Panc1 (cell line): ENCODE results near the gene CDC14B. TPM values are rescaled to one million over a fixed set of nuclear protein-coding genes. Genes with fewer than 3 reads are reported as not detected.

Experiments used
- ATAC-seq: fragments of 200-7000 bp; cut with Tn5 transposase; 2 replicates; pipeline ENCODE4 v1.9.1; 2020; ENCODE audit warnings: mild to moderate bottlenecking, moderate library complexity
- BruUV-seq: library from RNA; stranded (reverse); fragments of 400-500 nt; replicated peaks from 2 replicates; lab custom pipeline; 2021; lab: Mats Ljungman, UMichigan
- CTCF ChIA-PET: fragments of 300-600 bp; sonication (Branson Sonifier 250); formaldehyde crosslinking; loops from one replicate; lab custom pipeline; 2022; ENCODE audit warnings: antibody characterized with exemption; lab: Charles Lee
- POLR2A ChIA-PET: fragments of 300-600 bp; sonication (Branson Sonifier 250); formaldehyde crosslinking; loops from one replicate; lab custom pipeline; 2022; ENCODE audit warnings: antibody characterized with exemption; lab: Charles Lee
- DNase-seq: peaks from one replicate; pipeline ENCODE4 v3.0.0-alpha.2; 2010; ENCODE audit warnings: low read depth, low spot score
- H3K27ac ChIP-seq: 2 replicates; pipeline ENCODE4 v1.5.1; 2011; ENCODE audit warnings: mild to moderate bottlenecking, low read length, inconsistent platforms
- H3K27me3 ChIP-seq: fragments of 200-500 bp; sonication (Bioruptor generic); 2 replicates; pipeline ENCODE4 v1.6.0; 2014; ENCODE audit warnings: low read length, inconsistent platforms; ENCODE audit not compliant: control insufficient read depth, insufficient read depth
- H3K36me3 ChIP-seq: fragments of 200-500 bp; sonication (Bioruptor generic); 2 replicates; pipeline ENCODE4 v1.5.1; 2014; ENCODE audit warnings: inconsistent platforms, mild to moderate bottlenecking, low read length, moderate library complexity; ENCODE audit not compliant: control insufficient read depth, insufficient read depth
- H3K4me1 ChIP-seq: 2 replicates; pipeline ENCODE4 v1.5.1; 2011; ENCODE audit warnings: inconsistent platforms, mild to moderate bottlenecking, low read length, moderate library complexity; ENCODE audit not compliant: control insufficient read depth, insufficient read depth
- H3K4me3 ChIP-seq, 2 experiments: 2 replicates each; pipeline ENCODE4 v1.5.1; 2011 to 2012; ENCODE audit warnings: low read depth in 2 of 2, low read length in 2 of 2, mild to moderate bottlenecking in 2 of 2, inconsistent platforms in 1 of 2, moderate library complexity in 1 of 2
- H3K9me3 ChIP-seq: fragments of 200-500 bp; sonication (Bioruptor generic); 2 replicates; pipeline ENCODE4 v1.5.1; 2014; ENCODE audit warnings: low read depth, mild to moderate bottlenecking, inconsistent platforms, low read length, moderate library complexity; ENCODE audit not compliant: control insufficient read depth, insufficient read depth
- POLR2AphosphoS5 ChIP-seq: IDR thresholded peaks from 2 replicates; pipeline ENCODE4 v1.6.1; 2012; ENCODE audit warnings: mild to moderate bottlenecking, low read depth, low read length, moderate library complexity
- SIN3A ChIP-seq: IDR thresholded peaks from 2 replicates; pipeline ENCODE4 v1.6.1; 2012; ENCODE audit warnings: low read depth, mild to moderate bottlenecking, low read length, moderate library complexity, borderline replicate concordance; ENCODE audit not compliant: insufficient read depth
- TCF7L2 ChIP-seq: IDR thresholded peaks from 2 replicates; pipeline ENCODE4 v1.6.1; 2011; ENCODE audit warnings: mild to moderate bottlenecking, low read depth, low read length, inconsistent platforms
- in situ Hi-C: cut with HindIII; loops from 2 replicates; pipeline ENCODE4 v1.10.0; 2016; ENCODE audit warnings: low sequenced_read_pairs, low pct_unique_long_range_greater_than_20kb
- intact Hi-C: fragments of 100-400 bp; cut with micrococcal nuclease; formaldehyde crosslinking; loops from one replicate; pipeline ENCODE4 v1.10.0; 2022; ENCODE audit not compliant: unreplicated experiment
- total RNA-seq: library from RNA; stranded (reverse); gene quantifications from one replicate; pipeline ENCODE4 v1.2.1, GENCODE V29; 2021; ENCODE audit not compliant: unreplicated experiment
- TF ChIP-seq, protein P1 (sequence below), 2 experiments: IDR thresholded peaks; 2 replicates each; pipeline ENCODE4 v1.6.1; 2011 to 2012; ENCODE audit warnings: low read depth in 2 of 2, control low read depth in 1 of 2, low read length in 1 of 2, mild to moderate bottlenecking in 1 of 2, moderate library complexity in 1 of 2; ENCODE audit not compliant: insufficient read depth in 1 of 2
- TF ChIP-seq, protein P2 (sequence below): fragments of 450-650 bp; IDR thresholded peaks from 2 replicates; pipeline ENCODE4 v1.5.1; 2017; ENCODE audit warnings: mild to moderate bottlenecking

The CDC14B gene
- total RNA-seq, 1 experiment from 2014 or later = 11.8 TPM

GRCh38 chr9:96498796-96499195, 120.8 kb downstream of the CDC14B start:
- TF ChIP-seq, protein P1, sequence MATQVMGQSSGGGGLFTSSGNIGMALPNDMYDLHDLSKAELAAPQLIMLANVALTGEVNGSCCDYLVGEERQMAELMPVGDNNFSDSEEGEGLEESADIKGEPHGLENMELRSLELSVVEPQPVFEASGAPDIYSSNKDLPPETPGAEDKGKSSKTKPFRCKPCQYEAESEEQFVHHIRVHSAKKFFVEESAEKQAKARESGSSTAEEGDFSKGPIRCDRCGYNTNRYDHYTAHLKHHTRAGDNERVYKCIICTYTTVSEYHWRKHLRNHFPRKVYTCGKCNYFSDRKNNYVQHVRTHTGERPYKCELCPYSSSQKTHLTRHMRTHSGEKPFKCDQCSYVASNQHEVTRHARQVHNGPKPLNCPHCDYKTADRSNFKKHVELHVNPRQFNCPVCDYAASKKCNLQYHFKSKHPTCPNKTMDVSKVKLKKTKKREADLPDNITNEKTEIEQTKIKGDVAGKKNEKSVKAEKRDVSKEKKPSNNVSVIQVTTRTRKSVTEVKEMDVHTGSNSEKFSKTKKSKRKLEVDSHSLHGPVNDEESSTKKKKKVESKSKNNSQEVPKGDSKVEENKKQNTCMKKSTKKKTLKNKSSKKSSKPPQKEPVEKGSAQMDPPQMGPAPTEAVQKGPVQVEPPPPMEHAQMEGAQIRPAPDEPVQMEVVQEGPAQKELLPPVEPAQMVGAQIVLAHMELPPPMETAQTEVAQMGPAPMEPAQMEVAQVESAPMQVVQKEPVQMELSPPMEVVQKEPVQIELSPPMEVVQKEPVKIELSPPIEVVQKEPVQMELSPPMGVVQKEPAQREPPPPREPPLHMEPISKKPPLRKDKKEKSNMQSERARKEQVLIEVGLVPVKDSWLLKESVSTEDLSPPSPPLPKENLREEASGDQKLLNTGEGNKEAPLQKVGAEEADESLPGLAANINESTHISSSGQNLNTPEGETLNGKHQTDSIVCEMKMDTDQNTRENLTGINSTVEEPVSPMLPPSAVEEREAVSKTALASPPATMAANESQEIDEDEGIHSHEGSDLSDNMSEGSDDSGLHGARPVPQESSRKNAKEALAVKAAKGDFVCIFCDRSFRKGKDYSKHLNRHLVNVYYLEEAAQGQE (IDR thresholded peaks at IDR 0.05; ENCODE audit: insufficient read depth in 1 of 2, low read depth in 2 of 2, low read length in 1 of 2) = no peak
- TF ChIP-seq TCF7L2 = no peak
- no peak for TF ChIP-seq SIN3A
- TF ChIP-seq, protein P2, sequence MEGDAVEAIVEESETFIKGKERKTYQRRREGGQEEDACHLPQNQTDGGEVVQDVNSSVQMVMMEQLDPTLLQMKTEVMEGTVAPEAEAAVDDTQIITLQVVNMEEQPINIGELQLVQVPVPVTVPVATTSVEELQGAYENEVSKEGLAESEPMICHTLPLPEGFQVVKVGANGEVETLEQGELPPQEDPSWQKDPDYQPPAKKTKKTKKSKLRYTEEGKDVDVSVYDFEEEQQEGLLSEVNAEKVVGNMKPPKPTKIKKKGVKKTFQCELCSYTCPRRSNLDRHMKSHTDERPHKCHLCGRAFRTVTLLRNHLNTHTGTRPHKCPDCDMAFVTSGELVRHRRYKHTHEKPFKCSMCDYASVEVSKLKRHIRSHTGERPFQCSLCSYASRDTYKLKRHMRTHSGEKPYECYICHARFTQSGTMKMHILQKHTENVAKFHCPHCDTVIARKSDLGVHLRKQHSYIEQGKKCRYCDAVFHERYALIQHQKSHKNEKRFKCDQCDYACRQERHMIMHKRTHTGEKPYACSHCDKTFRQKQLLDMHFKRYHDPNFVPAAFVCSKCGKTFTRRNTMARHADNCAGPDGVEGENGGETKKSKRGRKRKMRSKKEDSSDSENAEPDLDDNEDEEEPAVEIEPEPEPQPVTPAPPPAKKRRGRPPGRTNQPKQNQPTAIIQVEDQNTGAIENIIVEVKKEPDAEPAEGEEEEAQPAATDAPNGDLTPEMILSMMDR = no peak
- no peak for TF ChIP-seq POLR2AphosphoS5
- in situ Hi-C loops (no loop called here), intact Hi-C loops (no loop called here)
- Histone ChIP-seq H3K36me3 (no peaks in the 10 kb centered on the region), H3K27me3 (no peaks in the 10 kb centered on the region), H3K9me3 (no peaks in the 10 kb centered on the region), H3K4me1 (no peaks in the 10 kb centered on the region), H3K27ac (no peak overlapping the region), H3K4me3 (no peak overlapping the region)
- POLR2A ChIA-PET = no interaction called here
- ATAC-seq (no peak), DNase-seq (no peak)
- BruUV-seq = no TSS peak
- CTCF ChIA-PET = no interaction called here

GRCh38 chr9:96497117-96497399, 122.6 kb downstream of the CDC14B start:
- Histone ChIP-seq H3K27ac (no peak overlapping the region), H3K27me3 (no peaks in the 10 kb centered on the region), H3K4me1 (no peaks in the 10 kb centered on the region), H3K9me3 (no peaks in the 10 kb centered on the region), H3K4me3 (no peak overlapping the region), H3K36me3 (no peaks in the 10 kb centered on the region)
- no TSS peak for BruUV-seq
- ChIA-PET POLR2A (no interaction called here), CTCF (no interaction called here)
- DNase-seq = no peak
- ATAC-seq = no peak
- TF ChIP-seq POLR2AphosphoS5 (no peak), SIN3A (no peak), TCF7L2 (no peak)
- TF ChIP-seq, protein P1 (IDR thresholded peaks at IDR 0.05; ENCODE audit: insufficient read depth in 1 of 2, low read depth in 2 of 2, low read length in 1 of 2) = no peak
- TF ChIP-seq, protein P2 = no peak
- intact Hi-C loops (no loop called here), in situ Hi-C loops (no loop called here)
